ENCODE results near the gene ZNF470. TPM values are rescaled to one million over a fixed set of nuclear protein-coding genes. Genes with fewer than 3 reads are reported as not detected.

The ZNF470 gene
- total RNA-seq, 2 donors from 2014 or later = 3.1 to 6.9 TPM

DNA sequence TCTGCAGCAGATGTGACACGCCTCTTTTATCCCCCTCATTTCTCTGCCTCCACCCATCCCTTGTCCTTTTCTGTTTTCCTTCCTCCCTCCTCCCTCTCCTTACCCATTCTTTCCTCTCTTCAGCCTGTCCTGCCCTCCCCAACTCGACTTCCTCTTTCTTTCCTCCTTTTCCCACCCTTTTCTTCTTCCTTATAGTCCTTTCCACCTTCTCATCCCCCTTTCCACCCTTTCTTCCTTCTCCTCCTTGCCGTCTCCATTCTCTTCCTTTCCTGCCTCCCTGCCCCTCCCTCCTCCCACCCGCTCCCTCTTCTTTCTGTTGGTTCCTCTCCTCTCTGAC, 27.1 kb downstream of the ZNF470 start:
- H3K9me3 Mint-ChIP-seq = peaks cover 19% of the 10 kb centered on the region
- H3K4me1 Mint-ChIP-seq = peaks cover 22% of the 10 kb centered on the region
- H3K4me3 Mint-ChIP-seq = peak overlapping the region; percentile 94
- peaks cover 22% of the 10 kb centered on the region for H3K36me3 Mint-ChIP-seq (ENCODE audit: low read depth)
- H3K27me3 Mint-ChIP-seq = no peaks in the 10 kb centered on the region
- peak overlapping the region; percentile 94 for H3K27ac Mint-ChIP-seq
- no peak for ATAC-seq (replicated peaks)

DNA sequence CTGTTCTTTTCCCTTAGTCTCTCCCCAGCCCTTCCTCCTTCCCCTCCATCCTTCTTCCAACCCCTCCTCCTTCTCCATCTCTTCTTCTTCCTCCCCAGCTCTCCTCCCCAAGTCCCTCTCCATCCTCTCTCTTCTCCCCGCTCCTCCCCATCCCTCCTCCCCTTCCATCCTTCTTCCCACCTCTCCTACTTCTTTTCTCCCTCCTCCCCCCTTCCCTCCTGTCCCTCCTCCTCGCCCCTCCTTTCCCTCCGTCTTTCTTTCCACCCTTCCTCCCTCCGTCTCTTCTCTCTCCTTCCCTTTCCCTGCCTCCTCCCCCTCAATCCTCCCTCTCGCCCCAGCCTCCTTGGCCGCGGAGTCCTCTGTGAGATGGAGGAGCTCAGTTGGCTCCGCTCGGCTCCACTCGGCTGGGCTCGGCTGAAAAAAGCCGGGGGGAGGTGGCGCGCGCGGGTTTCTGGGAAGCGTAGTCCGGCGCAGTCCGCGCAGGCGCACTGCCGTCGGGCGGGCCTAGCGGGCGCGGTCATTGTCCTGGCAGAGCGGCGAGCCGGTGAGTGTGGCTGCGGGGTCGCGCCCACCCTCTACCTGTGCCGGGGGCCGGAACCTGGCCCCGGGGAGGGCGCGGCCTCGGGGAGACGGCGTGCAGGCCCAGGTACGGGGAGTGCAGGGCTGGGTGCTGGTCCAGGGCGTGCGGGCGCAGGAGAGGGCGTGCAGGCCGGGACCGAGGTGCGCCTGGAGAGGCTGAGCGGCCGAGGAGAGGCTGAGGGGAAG, 27.7 kb downstream of the ZNF470 start, which contains the start of gene ZNF71:
Gene ZNF71 (plus strand): TSS at position 520 of the 765 bp plus-strand sequence. CDS start 6,257 bp downstream, outside the sequence.
- H3K9me3 Mint-ChIP-seq = peaks cover 19% of the 10 kb centered on the region
- peak within 1 kb of the TSS; percentile 94 for H3K27ac Mint-ChIP-seq
- peaks cover 22% of the 10 kb centered on the region for H3K4me1 Mint-ChIP-seq
- H3K4me3 Mint-ChIP-seq = peak within 1 kb of the TSS; percentile 94
- peaks cover 22% of the 10 kb centered on the region for H3K36me3 Mint-ChIP-seq (ENCODE audit: low read depth)
- peak; percentile 96 for ATAC-seq (replicated peaks)
- no peaks in the 10 kb centered on the region for H3K27me3 Mint-ChIP-seq

DNA sequence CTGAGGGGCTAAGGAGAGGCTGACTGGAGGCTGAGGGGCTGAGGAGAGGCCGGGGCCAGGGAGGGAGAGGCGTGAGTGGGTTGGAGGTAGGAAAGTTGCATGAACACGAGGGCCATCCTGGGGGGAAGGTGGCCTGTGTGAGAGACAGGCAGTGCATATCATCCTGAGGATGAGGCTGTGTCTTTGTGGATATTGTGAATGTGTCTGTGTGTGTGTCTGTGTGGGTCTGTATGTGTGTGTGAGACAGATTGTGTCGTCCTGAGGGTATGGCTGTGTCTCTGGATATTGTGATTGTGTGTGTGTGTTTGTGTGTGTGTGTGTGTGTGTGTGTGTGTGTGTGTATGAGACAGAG, 28.3 kb downstream of the ZNF470 start:
- H3K4me3 Mint-ChIP-seq = peak overlapping the region; percentile 94
- peaks cover 19% of the 10 kb centered on the region for H3K9me3 Mint-ChIP-seq
- peak overlapping the region; percentile 94 for H3K27ac Mint-ChIP-seq
- peak; percentile 48 for ATAC-seq (replicated peaks)
- H3K4me1 Mint-ChIP-seq = peaks cover 23% of the 10 kb centered on the region
- H3K27me3 Mint-ChIP-seq = no peaks in the 10 kb centered on the region
- H3K36me3 Mint-ChIP-seq (ENCODE audit: low read depth) = peaks cover 25% of the 10 kb centered on the region

DNA sequence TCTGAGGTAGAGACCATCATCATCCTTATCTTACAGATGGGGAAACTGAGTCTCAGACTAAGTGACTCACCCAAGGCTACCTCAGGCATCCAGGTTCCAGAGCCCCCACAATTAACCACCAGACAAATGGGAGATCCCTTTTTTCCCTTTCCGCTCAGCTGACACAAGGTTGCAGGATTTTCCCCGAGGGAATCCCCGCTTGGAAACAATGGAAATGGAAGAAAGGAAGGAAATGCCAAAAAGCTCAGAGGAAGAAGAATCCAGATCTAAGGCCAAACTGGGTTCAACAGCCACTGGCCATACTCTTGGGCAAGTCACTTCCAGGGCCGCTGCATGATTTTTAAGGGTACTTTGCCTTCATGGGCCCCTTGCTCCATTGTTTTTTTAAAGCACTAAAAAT, 29.4 kb downstream of the ZNF470 start:
- Mint-ChIP-seq H3K36me3 (ENCODE audit: low read depth) (peaks cover 36% of the 10 kb centered on the region), H3K27me3 (no peaks in the 10 kb centered on the region), H3K27ac (no peak overlapping the region), H3K9me3 (peaks cover 14% of the 10 kb centered on the region), H3K4me3 (peak overlapping the region; percentile 94), H3K4me1 (peaks cover 25% of the 10 kb centered on the region)
- ATAC-seq (replicated peaks) = no peak

DNA sequence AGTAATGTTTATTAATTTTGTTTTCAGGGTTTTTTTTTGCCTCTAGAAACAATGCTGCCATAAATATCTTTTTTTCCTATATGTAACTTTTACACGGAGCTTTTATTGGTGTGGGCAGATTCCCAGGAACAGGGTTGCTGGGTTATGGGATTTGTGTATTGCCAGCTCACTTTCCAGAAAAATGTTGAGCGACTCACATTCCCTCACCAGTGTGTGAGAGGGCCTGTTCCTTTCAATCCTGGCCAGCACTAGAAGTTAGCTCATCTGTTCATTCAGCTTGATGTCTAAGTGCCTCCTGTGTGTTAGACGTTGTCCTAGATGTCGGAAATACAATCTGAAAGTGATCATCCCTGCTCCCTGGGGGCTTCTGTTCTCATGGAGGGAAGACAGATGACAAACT, 30.4 kb downstream of the ZNF470 start:
- no peak overlapping the region for H3K27ac Mint-ChIP-seq
- H3K4me3 Mint-ChIP-seq = no peak overlapping the region
- peaks cover 9% of the 10 kb centered on the region for H3K9me3 Mint-ChIP-seq
- H3K36me3 Mint-ChIP-seq (ENCODE audit: low read depth) = peaks cover 47% of the 10 kb centered on the region
- no peak for ATAC-seq (replicated peaks)
- peaks cover 25% of the 10 kb centered on the region for H3K4me1 Mint-ChIP-seq
- H3K27me3 Mint-ChIP-seq = no peaks in the 10 kb centered on the region

DNA sequence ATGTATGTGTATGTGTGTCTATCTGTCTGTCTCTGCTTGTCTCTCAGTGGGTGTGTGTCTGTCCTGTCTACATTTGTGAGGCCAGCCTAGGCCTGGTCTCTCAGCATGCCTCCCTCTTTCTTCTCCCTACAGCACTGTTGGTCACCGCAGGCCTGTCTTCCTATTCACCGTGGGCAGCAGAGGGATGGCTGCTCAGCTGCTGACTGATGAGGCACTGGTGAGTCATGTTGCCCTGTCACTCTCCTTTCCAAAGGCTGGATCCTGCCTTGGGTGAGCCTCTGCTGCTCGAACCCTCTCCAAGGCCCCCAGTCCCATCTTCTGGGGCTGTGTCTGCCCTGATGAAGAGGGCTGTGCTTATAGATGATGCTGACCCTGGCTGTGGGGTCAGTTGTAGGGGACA, 34.1 kb downstream of the ZNF470 start:
- H3K9me3 Mint-ChIP-seq = peaks cover 20% of the 10 kb centered on the region

DNA sequence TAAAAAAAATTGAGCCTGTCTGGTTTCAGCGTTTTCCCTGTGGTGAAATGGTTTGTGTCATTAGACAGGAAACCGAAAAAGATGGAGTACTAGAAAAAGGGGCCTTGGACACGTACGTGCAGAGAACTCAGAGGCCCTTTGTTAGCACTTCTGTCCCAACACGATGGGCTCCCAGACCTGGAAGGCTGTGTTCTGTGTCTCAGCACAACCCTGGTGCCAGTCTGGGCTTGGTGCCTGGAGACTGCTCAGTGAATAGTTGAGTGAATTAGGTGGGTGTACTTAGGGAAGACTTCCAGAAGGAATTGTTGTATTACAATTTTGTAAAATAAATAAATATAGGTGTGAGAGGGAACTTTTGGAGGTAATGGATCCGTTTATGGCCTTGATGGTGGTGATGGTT, 36.6 kb downstream of the ZNF470 start:
- no peak for ATAC-seq (replicated peaks)
- Mint-ChIP-seq H3K4me3 (no peak overlapping the region), H3K27me3 (no peaks in the 10 kb centered on the region), H3K27ac (no peak overlapping the region), H3K4me1 (peaks cover 3% of the 10 kb centered on the region), H3K9me3 (peaks cover 26% of the 10 kb centered on the region), H3K36me3 (ENCODE audit: low read depth) (peaks cover 69% of the 10 kb centered on the region)

More for the DNA sequence above, 34.1 kb downstream of the ZNF470 start:
- ATAC-seq (replicated peaks) = no peak
- Mint-ChIP-seq H3K36me3 (ENCODE audit: low read depth) (peaks cover 70% of the 10 kb centered on the region), H3K4me3 (no peak overlapping the region), H3K27ac (no peak overlapping the region), H3K4me1 (peaks cover 9% of the 10 kb centered on the region), H3K27me3 (no peaks in the 10 kb centered on the region)

DNA sequence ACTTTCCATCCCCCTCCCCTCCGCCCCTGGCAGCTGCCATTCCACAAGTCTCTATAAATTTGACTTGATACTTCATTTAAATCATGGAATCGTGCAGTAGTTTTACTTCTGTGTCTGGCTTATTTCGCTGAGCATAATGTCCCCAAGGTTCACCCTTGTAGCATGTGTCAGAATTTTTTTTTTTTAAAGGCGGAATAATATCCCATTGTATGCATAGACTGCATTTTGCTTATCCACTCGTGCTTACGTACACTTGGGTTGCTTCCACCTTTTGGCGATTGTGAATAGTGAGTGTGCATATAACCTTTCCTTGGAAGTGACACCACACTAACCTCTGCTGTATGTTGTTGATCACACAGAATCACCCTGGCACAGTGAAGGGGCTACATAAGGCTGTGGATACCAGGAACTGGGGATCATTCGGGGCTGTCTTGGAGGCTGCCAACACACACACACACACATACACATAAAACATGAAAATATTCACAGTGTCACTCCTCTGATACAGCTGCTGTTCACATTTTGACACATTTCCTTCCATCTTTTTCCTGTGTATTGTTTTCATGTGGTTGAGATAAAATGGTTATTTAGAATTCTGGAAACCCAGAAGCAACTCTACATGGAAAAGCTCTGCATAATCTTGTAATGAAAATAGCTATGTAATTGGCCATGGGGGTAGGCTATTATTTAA, 41.2 kb downstream of the ZNF470 start:
- H3K4me3 Mint-ChIP-seq = no peak overlapping the region
- H3K9me3 Mint-ChIP-seq = peaks cover 33% of the 10 kb centered on the region
- H3K27me3 Mint-ChIP-seq = no peaks in the 10 kb centered on the region
- no peaks in the 10 kb centered on the region for H3K4me1 Mint-ChIP-seq
- no peak overlapping the region for H3K27ac Mint-ChIP-seq
- peaks cover 63% of the 10 kb centered on the region for H3K36me3 Mint-ChIP-seq (ENCODE audit: low read depth)
- ATAC-seq (replicated peaks) = no peak

DNA sequence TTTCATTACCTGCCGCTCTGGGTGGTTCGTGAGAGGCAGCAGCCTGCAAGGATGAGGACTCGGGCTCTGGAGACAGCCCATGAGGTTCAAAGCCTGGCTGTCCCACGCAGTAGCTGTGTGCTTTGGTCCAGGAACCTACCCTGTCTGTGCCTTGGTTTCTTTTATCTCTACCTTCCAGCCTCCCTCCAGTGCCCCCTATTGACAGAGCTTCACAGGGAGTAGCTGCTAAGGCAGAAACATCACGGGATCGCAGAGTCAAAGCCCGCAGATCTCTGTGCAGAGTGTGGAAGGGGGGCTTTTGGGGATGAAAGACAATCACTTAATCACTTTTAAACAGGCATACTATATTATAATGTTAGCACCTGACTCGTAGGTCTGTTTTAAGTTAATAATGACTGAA, 44.0 kb downstream of the ZNF470 start:
- Mint-ChIP-seq H3K27ac (no peak overlapping the region), H3K36me3 (ENCODE audit: low read depth) (peaks cover 75% of the 10 kb centered on the region), H3K9me3 (peaks cover 48% of the 10 kb centered on the region), H3K4me3 (no peak overlapping the region), H3K4me1 (no peaks in the 10 kb centered on the region), H3K27me3 (no peaks in the 10 kb centered on the region)
- ATAC-seq (replicated peaks) = no peak

DNA sequence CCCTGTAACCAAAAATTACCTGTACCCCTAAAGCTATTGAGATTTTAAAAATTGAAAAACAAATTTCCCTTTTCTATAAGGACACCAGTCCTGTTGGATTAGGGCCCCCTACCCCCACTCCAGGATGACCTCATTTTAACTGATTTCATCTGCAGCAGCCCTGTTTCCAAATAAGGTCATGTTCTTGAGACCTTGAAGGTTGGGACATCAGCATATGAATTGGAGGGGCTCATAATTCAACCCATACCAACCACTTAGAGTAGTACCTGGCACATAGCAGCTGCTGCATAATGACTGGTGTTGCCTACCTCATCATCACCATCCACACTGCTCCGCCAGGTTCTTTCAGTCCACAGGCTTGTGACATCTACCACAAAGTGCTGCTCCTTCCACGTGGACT, 45.5 kb downstream of the ZNF470 start:
- Mint-ChIP-seq H3K9me3 (peaks cover 49% of the 10 kb centered on the region), H3K4me3 (no peak overlapping the region), H3K36me3 (ENCODE audit: low read depth) (peaks cover 83% of the 10 kb centered on the region), H3K27me3 (no peaks in the 10 kb centered on the region), H3K27ac (no peak overlapping the region), H3K4me1 (no peaks in the 10 kb centered on the region)
- ATAC-seq (replicated peaks) = no peak

DNA sequence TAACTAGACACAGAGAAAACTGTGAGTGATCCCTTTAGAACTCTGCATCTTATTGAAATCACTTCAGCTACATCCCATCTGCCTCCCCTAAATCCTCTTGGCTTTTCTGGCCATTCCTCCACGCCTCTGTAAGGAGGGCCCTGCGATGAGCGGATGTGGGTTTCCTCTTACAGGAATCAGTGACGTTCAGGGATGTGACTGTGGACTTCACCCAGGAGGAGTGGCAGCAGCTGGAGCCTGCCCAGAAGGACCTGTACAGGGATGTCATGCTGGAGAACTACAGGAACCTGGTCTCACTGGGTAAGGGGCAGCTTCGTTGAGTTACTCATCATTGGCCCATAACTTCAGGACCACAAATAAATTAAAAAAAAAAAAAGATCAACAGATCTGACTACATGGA, 46.4 kb downstream of the ZNF470 start:
- Mint-ChIP-seq H3K27ac (no peak overlapping the region), H3K4me3 (no peak overlapping the region), H3K36me3 (ENCODE audit: low read depth) (peaks cover 83% of the 10 kb centered on the region), H3K27me3 (no peaks in the 10 kb centered on the region), H3K4me1 (no peaks in the 10 kb centered on the region), H3K9me3 (peaks cover 44% of the 10 kb centered on the region)
- ATAC-seq (replicated peaks) = no peak

DNA sequence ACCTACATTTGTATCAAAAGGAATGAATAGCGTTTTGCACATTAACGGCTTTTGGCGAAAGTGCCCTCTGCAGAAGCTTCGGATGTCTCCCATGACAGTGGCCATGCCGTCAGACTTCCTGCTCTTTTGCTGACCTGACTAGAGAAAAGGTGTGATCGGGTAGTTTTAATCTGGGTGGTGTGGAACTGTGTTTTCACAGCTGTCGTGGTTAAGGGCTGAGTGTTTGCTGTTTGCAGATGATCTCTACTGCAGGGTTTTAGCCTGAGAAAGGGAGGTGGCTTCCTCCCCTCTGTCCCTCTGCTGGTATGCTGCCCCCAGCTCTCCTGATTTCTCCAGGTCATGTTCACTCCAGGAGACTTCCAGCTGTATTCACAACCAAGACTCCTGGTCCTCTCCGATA, 50.3 kb downstream of the ZNF470 start:
- H3K36me3 Mint-ChIP-seq (ENCODE audit: low read depth) = peaks cover 91% of the 10 kb centered on the region
- H3K27me3 Mint-ChIP-seq = no peaks in the 10 kb centered on the region
- no peak for ATAC-seq (replicated peaks)
- H3K27ac Mint-ChIP-seq = no peak overlapping the region
- no peaks in the 10 kb centered on the region for H3K4me1 Mint-ChIP-seq
- peaks cover 41% of the 10 kb centered on the region for H3K9me3 Mint-ChIP-seq
- H3K4me3 Mint-ChIP-seq = no peak overlapping the region

DNA sequence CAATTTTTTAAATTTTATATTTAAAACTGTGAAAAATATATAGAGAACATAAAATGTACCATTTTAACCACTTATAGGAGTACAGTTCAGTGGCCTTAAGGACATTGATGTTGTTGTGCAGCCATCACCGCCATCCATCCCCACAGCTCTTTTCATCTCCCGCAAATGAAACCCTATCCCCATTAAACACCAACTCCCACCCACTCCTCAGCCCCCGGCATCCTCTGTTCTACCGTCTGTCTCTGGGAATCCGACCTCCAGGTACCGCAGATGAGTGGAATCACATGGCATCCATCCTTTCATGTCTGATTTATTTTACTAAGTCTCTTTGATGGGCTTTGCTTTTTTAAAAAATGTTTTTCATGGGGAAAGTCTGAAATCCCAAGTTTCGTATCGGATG, 51.9 kb downstream of the ZNF470 start:
- Mint-ChIP-seq H3K9me3 (peaks cover 33% of the 10 kb centered on the region), H3K36me3 (ENCODE audit: low read depth) (peaks cover 89% of the 10 kb centered on the region), H3K27me3 (no peaks in the 10 kb centered on the region), H3K27ac (no peak overlapping the region), H3K4me3 (no peak overlapping the region), H3K4me1 (no peaks in the 10 kb centered on the region)
- no peak for ATAC-seq (replicated peaks)

DNA sequence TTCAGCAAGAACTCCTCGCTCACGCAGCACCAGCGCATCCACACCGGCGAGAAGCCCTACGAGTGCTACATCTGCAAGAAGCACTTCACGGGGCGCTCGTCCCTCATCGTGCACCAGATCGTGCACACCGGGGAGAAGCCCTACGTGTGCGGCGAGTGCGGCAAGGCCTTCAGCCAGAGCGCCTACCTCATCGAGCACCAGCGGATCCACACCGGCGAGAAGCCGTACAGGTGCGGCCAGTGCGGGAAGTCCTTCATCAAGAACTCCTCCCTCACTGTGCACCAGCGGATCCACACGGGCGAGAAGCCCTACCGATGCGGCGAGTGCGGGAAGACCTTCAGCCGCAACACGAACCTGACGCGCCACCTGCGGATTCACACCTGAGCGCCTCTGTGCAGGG, 55.1 kb downstream of the ZNF470 start:
- Mint-ChIP-seq H3K27ac (no peak overlapping the region), H3K9me3 (peaks cover 23% of the 10 kb centered on the region), H3K4me3 (no peak overlapping the region), H3K4me1 (no peaks in the 10 kb centered on the region), H3K27me3 (no peaks in the 10 kb centered on the region), H3K36me3 (ENCODE audit: low read depth) (peaks cover 68% of the 10 kb centered on the region)
- ATAC-seq (replicated peaks) = no peak

DNA sequence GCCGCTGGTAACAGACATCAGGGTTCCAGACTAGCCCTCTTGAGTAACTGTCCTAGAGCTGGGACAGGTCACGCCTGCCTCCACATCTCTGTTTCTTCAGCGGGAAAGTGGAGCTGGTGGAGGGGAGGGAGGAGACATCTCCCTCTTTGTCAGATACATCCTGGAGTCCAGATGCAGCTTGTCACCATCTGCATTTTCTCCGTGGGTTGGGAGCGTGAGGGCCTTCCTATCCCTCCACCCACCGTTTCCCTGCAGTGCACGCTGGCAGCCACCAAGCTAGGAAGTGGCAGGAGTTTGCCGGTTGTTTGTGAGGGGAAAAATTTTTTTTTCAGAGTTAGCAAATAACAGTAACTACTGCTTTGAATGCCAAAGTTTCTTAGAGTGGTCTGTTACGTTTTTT, 55.7 kb downstream of the ZNF470 start:
- peaks cover 61% of the 10 kb centered on the region for H3K36me3 Mint-ChIP-seq (ENCODE audit: low read depth)

More for the DNA sequence above, 55.7 kb downstream of the ZNF470 start:
- no peak for ATAC-seq (replicated peaks)
- H3K27ac Mint-ChIP-seq = no peak overlapping the region
- H3K9me3 Mint-ChIP-seq = peaks cover 23% of the 10 kb centered on the region
- no peaks in the 10 kb centered on the region for H3K27me3 Mint-ChIP-seq
- H3K4me3 Mint-ChIP-seq = no peak overlapping the region
- no peaks in the 10 kb centered on the region for H3K4me1 Mint-ChIP-seq

Data from activated T-helper 17 cell treated with anti-CD3 and anti-CD28 coated beads, Interleukin-2, amount 50 U/mL, for 72 hours (primary cell).